ENCODE measurements around the gene PLCG2.

DNA sequence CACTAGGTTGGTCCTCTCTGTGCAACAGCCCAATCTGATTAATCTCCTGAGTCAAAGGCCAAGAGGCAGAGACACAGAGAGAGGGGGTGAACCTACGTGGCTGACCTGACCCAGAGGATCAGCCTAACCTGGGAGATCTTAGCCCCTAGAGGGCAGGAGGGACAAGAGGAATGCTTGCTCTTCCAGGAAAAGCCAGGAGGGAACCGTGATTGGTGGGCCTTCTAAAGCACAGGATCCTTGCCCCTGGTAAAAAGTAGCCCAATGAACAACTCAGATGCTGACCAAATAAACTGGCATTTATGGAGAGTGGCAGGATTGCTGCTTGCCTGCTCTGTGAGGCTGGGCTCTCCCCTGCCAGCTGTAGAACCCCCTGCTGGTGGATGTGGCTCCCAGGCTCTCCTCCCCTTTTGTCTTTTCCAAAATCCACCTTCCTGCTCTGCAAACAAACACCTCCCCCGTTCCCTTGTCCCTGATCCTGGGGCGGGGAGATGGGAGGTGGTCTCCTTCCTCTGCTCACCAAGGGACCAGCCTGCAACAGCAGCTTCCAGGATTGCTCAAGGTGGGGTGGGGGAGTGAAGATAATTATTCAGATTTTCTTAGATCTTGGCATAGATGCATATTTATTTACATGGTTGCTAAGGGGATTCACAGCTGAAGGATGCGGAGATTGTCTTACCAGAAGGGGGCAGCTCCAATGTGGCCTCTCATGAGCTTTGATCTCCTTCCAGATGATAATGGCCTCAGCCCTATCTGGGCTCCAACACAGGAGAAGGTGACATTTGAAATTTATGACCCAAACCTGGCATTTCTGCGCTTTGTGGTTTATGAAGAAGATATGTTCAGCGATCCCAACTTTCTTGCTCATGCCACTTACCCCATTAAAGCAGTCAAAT, 160.3 kb downstream of the PLCG2 start:
- TF ChIP-seq, protein P1, sequence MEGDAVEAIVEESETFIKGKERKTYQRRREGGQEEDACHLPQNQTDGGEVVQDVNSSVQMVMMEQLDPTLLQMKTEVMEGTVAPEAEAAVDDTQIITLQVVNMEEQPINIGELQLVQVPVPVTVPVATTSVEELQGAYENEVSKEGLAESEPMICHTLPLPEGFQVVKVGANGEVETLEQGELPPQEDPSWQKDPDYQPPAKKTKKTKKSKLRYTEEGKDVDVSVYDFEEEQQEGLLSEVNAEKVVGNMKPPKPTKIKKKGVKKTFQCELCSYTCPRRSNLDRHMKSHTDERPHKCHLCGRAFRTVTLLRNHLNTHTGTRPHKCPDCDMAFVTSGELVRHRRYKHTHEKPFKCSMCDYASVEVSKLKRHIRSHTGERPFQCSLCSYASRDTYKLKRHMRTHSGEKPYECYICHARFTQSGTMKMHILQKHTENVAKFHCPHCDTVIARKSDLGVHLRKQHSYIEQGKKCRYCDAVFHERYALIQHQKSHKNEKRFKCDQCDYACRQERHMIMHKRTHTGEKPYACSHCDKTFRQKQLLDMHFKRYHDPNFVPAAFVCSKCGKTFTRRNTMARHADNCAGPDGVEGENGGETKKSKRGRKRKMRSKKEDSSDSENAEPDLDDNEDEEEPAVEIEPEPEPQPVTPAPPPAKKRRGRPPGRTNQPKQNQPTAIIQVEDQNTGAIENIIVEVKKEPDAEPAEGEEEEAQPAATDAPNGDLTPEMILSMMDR (IDR thresholded peaks at IDR 0.05) = no peak
- no peak for TF ChIP-seq POLR2AphosphoS5 (IDR thresholded peaks at IDR 0.05)
